ENCODE results near the gene TRMT5. TPM values are rescaled to one million over a fixed set of nuclear protein-coding genes. Genes with fewer than 3 reads are reported as not detected.

Gene TRMT5
- total and polyA plus RNA-seq, 9 of the 15 experiments (the other 6 are each of a cell fraction or from before 2014, with no cell fraction given): 8.4 to 20.0 (median 15.1) TPM

GRCh38 chr14:60980811-60981632 is at the start of gene TRMT5, which contains the start of gene SLC38A6 (continued):
- no peak for TF ChIP-seq CLOCK (CRISPR knock-in tag; IDR thresholded peaks at IDR 0.05; ENCODE audit: borderline replicate concordance)
- no peak for TF ChIP-seq NFXL1 (CRISPR knock-in tag; IDR thresholded peaks at IDR 0.05)
- TF ChIP-seq MCM3 (IDR thresholded peaks at IDR 0.05): no peak
- peak; percentile 44; the same call in 1 of the 2 replicates for TF ChIP-seq MBD2 (IDR thresholded peaks at IDR 0.05; ENCODE audit: borderline replicate concordance, low read depth)
- TF ChIP-seq ZNF609 (CRISPR knock-in tag; IDR thresholded peaks at IDR 0.05; ENCODE audit: borderline replicate concordance): no peak
- peak; percentile 70 for TF ChIP-seq TBP (optimal IDR thresholded peaks at IDR 0.05; ENCODE audit: low read depth, low read length)
- TF ChIP-seq CHD7 (IDR thresholded peaks at IDR 0.05; ENCODE audit: low read depth, low read length): no peak
